H9 (cell line): ENCODE measurements around the gene TMC6. TPM values are rescaled to one million over a fixed set of nuclear protein-coding genes. Genes with fewer than 3 reads are reported as not detected.

Experiments
- DNase-seq: peaks from one replicate; pipeline ENCODE4 v3.0.0-alpha.2; 2017
- H2AFZ ChIP-seq: one replicate; pipeline ENCODE4 v1.6.1; 2013; ENCODE audit warnings: mild to moderate bottlenecking, low read length, control low read depth, moderate library complexity
- H2AK5ac ChIP-seq: 2 replicates; pipeline ENCODE4 v1.6.1; 2013; ENCODE audit warnings: low read length, control low read depth, mixed read lengths; ENCODE audit not compliant: insufficient read length
- H2BK120ac ChIP-seq: one replicate; pipeline ENCODE4 v1.6.1; 2013; ENCODE audit warnings: low read depth, mild to moderate bottlenecking, low read length, control low read depth, inconsistent platforms; ENCODE audit not compliant: poor library complexity, severe bottlenecking
- H2BK12ac ChIP-seq: 2 replicates; pipeline ENCODE4 v1.6.1; 2013; ENCODE audit warnings: low read length, control low read depth, mixed read lengths, low read depth; ENCODE audit not compliant: insufficient read length
- H2BK15ac ChIP-seq: 2 replicates; pipeline ENCODE4 v1.6.1; 2013; ENCODE audit warnings: low read depth, low read length, control low read depth
- H2BK20ac ChIP-seq: one replicate; pipeline ENCODE4 v1.6.1; 2013; ENCODE audit warnings: low read depth, mild to moderate bottlenecking, low read length, control low read depth, inconsistent platforms; ENCODE audit not compliant: poor library complexity, severe bottlenecking
- H2BK5ac ChIP-seq: 2 replicates; pipeline ENCODE4 v1.6.1; 2013; ENCODE audit warnings: low read length, control low read depth, mixed read lengths; ENCODE audit not compliant: insufficient read length
- H3K14ac ChIP-seq: 2 replicates; pipeline ENCODE4 v1.6.1; 2013; ENCODE audit warnings: low read length, control low read depth; ENCODE audit not compliant: insufficient read depth
- H3K18ac ChIP-seq: 2 replicates; pipeline ENCODE4 v1.6.1; 2013; ENCODE audit warnings: low read depth, mild to moderate bottlenecking, mixed read lengths, low read length, control low read depth; ENCODE audit not compliant: insufficient read length
- H3K23ac ChIP-seq: 2 replicates; pipeline ENCODE4 v1.6.1; 2013; ENCODE audit warnings: low read length, control low read depth, mixed read lengths, low read depth; ENCODE audit not compliant: insufficient read length
- H3K23me2 ChIP-seq: 2 replicates; pipeline ENCODE4 v1.6.1; 2013; ENCODE audit warnings: low read depth, mild to moderate bottlenecking, mixed read lengths, low read length, control low read depth; ENCODE audit not compliant: insufficient read length, poor library complexity, severe bottlenecking
- H3K27ac ChIP-seq: 2 replicates; pipeline ENCODE4 v1.5.1; 2013; ENCODE audit warnings: low read length, control low read depth, mixed read lengths, low read depth; ENCODE audit not compliant: insufficient read length
- H3K27me3 ChIP-seq: 2 replicates; pipeline ENCODE4 v1.6.1; 2013; ENCODE audit warnings: low read length, control low read depth, inconsistent platforms; ENCODE audit not compliant: insufficient read depth
- H3K4ac ChIP-seq: 2 replicates; pipeline ENCODE4 v1.6.1; 2013; ENCODE audit warnings: low read depth, mild to moderate bottlenecking, control low read depth, inconsistent platforms, low read length, moderate library complexity
- H3K4me1 ChIP-seq: 2 replicates; pipeline ENCODE4 v1.6.1; 2013; ENCODE audit warnings: low read length, control low read depth, inconsistent platforms; ENCODE audit not compliant: insufficient read depth
- H3K4me2 ChIP-seq: 2 replicates; pipeline ENCODE4 v1.6.1; 2013; ENCODE audit warnings: low read length, control low read depth, mixed read lengths; ENCODE audit not compliant: insufficient read length, insufficient read depth
- H3K56ac ChIP-seq: 2 replicates; pipeline ENCODE4 v1.6.1; 2013; ENCODE audit warnings: low read depth, mild to moderate bottlenecking, mixed read lengths, low read length, control low read depth; ENCODE audit not compliant: insufficient read length
- H3K79me1 ChIP-seq: 2 replicates; pipeline ENCODE4 v1.6.1; 2013; ENCODE audit warnings: low read depth, mild to moderate bottlenecking, moderate library complexity, low read length, control low read depth, inconsistent platforms; ENCODE audit not compliant: insufficient read depth, poor library complexity, severe bottlenecking
- H3K79me2 ChIP-seq: 2 replicates; pipeline ENCODE4 v1.6.1; 2013; ENCODE audit warnings: low read length, control low read depth, inconsistent platforms; ENCODE audit not compliant: insufficient read depth
- H3K9ac ChIP-seq: 2 replicates; pipeline ENCODE4 v1.6.1; 2013; ENCODE audit warnings: low read length, control low read depth, mixed read lengths; ENCODE audit not compliant: insufficient read length; ENCODE audit errors: extremely low read depth
- H3K9me3 ChIP-seq: one replicate; pipeline ENCODE4 v1.6.1; 2013; ENCODE audit warnings: low read depth, low read length, inconsistent platforms; ENCODE audit not compliant: control insufficient read depth
- H3T11ph ChIP-seq: one replicate; pipeline ENCODE4 v1.6.1; 2013; ENCODE audit warnings: mild to moderate bottlenecking, low read length, control low read depth, inconsistent platforms
- H4K20me1 ChIP-seq: one replicate; pipeline ENCODE4 v1.6.1; 2013; ENCODE audit not compliant: control insufficient read depth, insufficient read length, insufficient read depth
- H4K5ac ChIP-seq: 2 replicates; pipeline ENCODE4 v1.6.1; 2013; ENCODE audit warnings: low read depth, mild to moderate bottlenecking, mixed read lengths, low read length, control low read depth; ENCODE audit not compliant: insufficient read length
- H4K8ac ChIP-seq: replicated peaks from 2 replicates; pipeline ENCODE4 v1.6.1; 2013; ENCODE audit warnings: low read length, control low read depth, mixed read lengths, low read depth; ENCODE audit not compliant: insufficient read length
- H4K91ac ChIP-seq: 2 replicates; pipeline ENCODE4 v1.6.1; 2013; ENCODE audit warnings: low read depth, mild to moderate bottlenecking, moderate library complexity, mixed read lengths, low read length, control low read depth; ENCODE audit not compliant: insufficient read length
- H3K27ac Mint-ChIP-seq, 3 experiments: 2 replicates in 2 of 3; 3 replicates in 1 of 3; pipeline ENCODE4 v1.8.0; 2020 to 2021; ENCODE audit warnings: mixed read lengths in 3 of 3, mild to moderate bottlenecking in 1 of 3, moderate library complexity in 1 of 3
- H3K27me3 Mint-ChIP-seq: 2 replicates; pipeline ENCODE4 v1.8.0; 2021; ENCODE audit warnings: low read depth, mild to moderate bottlenecking, moderate library complexity, mixed read lengths
- H3K36me3 Mint-ChIP-seq, 3 experiments: 2 replicates in 2 of 3; 3 replicates in 1 of 3; pipeline ENCODE4 v1.8.0; 2020 to 2021; ENCODE audit warnings: low read depth in 3 of 3, mixed read lengths in 3 of 3; ENCODE audit not compliant: insufficient read depth in 1 of 3
- H3K4me1 Mint-ChIP-seq, 2 experiments: 2 replicates each; pipeline ENCODE4 v1.8.0; 2020; ENCODE audit warnings: mixed read lengths in 2 of 2
- H3K4me3 Mint-ChIP-seq, 2 experiments: 2 replicates in 1 of 2; 3 replicates in 1 of 2; pipeline ENCODE4 v1.8.0; 2020 to 2021; ENCODE audit warnings: mild to moderate bottlenecking in 2 of 2, mixed read lengths in 2 of 2, moderate library complexity in 1 of 2
- H3K9me3 Mint-ChIP-seq, 2 experiments: 2 replicates in 1 of 2; 3 replicates in 1 of 2; pipeline ENCODE4 v1.8.0; 2020; ENCODE audit warnings: mild to moderate bottlenecking in 2 of 2, mixed read lengths in 2 of 2, moderate library complexity in 1 of 2
- CTCF ChIP-seq: fragments of 200-600 bp; sonication (generic); conservative IDR thresholded peaks from 3 replicates; pipeline ENCODE4 v1.8.0; 2021; ENCODE audit warnings: antibody characterized with exemption, mild to moderate bottlenecking
- WGBS: extraction: QIAGEN DNeasy Blood & Tissue Kit; methylation state at CpG from one replicate; pipeline ENCODE4 v1.1.7; 2013; ENCODE audit warnings: missing lambda C conversion rate, low lambda C conversion rate, mixed read lengths; ENCODE audit not compliant: insufficient read length; ENCODE audit errors: extremely low coverage; 5-methylcytosine and 5-hydroxymethylcytosine counted together
- total RNA-seq: library from RNA; stranded (reverse); gene quantifications from 2 replicates; pipeline ENCODE4 v1.2.1, GENCODE V29; 2021

TMC6 gene
- total RNA-seq, 1 experiment from 2014 or later = 86.8 TPM

GRCh38 chr17:78127888-78128550, 536 bp downstream of the TMC6 start:
- H3K27me3 ChIP-seq = no peaks in the 10 kb centered on the region; the same call in 1 of the 2 replicates
- H4K5ac ChIP-seq = no peak overlapping the region
- H4K8ac ChIP-seq = no peak overlapping the region
- H2BK12ac ChIP-seq = no peak overlapping the region
- peaks cover 19% of the 10 kb centered on the region for H3K23me2 ChIP-seq
- H3K14ac ChIP-seq = no peak overlapping the region; the same call in 1 of the 2 replicates
- H4K20me1 ChIP-seq = no peaks in the 10 kb centered on the region
- peak overlapping the region; percentile 81 to 85 for H3K4me3 Mint-ChIP-seq
- WGBS = no CpG with 5 or more reads among the region's 39 CpGs
- no peak overlapping the region for H3T11ph ChIP-seq
- no peak overlapping the region for H2BK20ac ChIP-seq
- no peak overlapping the region for H3K9ac ChIP-seq
- TF ChIP-seq CTCF = no peak
- no peak overlapping the region for H2BK5ac ChIP-seq
- no peak for DNase-seq
- peaks cover 7 to 11% (median 9%) of the 10 kb centered on the region in 3 experiments for H3K36me3 Mint-ChIP-seq
- peaks cover 10% of the 10 kb centered on the region; the same call in 1 of the 2 replicates for H3K4me1 ChIP-seq
- peak overlapping the region; percentile 64 for H3K4me2 ChIP-seq
- no peak overlapping the region for H2BK15ac ChIP-seq
- H2BK120ac ChIP-seq = no peak overlapping the region
- H3K79me1 ChIP-seq = no peaks in the 10 kb centered on the region
- H3K27ac ChIP-seq = no peak overlapping the region
- H3K23ac ChIP-seq = no peak overlapping the region
- no peak overlapping the region for H3K4ac ChIP-seq
- H2AK5ac ChIP-seq = no peak overlapping the region
- no peak overlapping the region for H4K91ac ChIP-seq
- peak overlapping the region in 1 of 3 experiments; percentile 82; a peak in 2 of 7 replicates for H3K27ac Mint-ChIP-seq
- peaks cover 8% of the 10 kb centered on the region for H3K27me3 Mint-ChIP-seq
- no peaks in the 10 kb centered on the region for H3K9me3 ChIP-seq
- H3K18ac ChIP-seq = peak overlapping the region; percentile 22
- peaks cover 24% of the 10 kb centered on the region in 2 experiments for H3K4me1 Mint-ChIP-seq
- H2AFZ ChIP-seq = no peak overlapping the region
- H3K56ac ChIP-seq = no peak overlapping the region
- no peaks in the 10 kb centered on the region; the same call in 1 of the 2 replicates for H3K79me2 ChIP-seq
- no peaks in the 10 kb centered on the region; a peak in 2 of 5 replicates for H3K9me3 Mint-ChIP-seq
